ENCODE results near the gene ADGRD2. TPM values are rescaled to one million over a fixed set of nuclear protein-coding genes. Genes with fewer than 3 reads are reported as not detected.

ADGRD2 gene
- total RNA-seq, 4 donors from 2014 or later, result not detected

GRCh38 chr9:124439686-124440243 lies 10.5 kb upstream of the ADGRD2 start:
- intact Hi-C loops (cut with DNase I; ENCODE audit: low total_unique reads), result no loop called here
- no peak for DNase-seq
- TF ChIP-seq POLR2A (IDR thresholded peaks at IDR 0.05) (no peak), EP300 (IDR thresholded peaks at IDR 0.05; ENCODE audit: low read depth) (no peak), POLR2AphosphoS5 (IDR thresholded peaks at IDR 0.05) (no peak), CTCF (IDR thresholded peaks at IDR 0.05) (no peak)
- in situ Hi-C loops (cut with MboI; ENCODE audit: low pct_ligation_motif_present in 1 of 4, low pct_unique_long_range_greater_than_20kb in 1 of 4, low sequenced_read_pairs in 3 of 4), result no loop called here
- H3K4me1 ChIP-seq, result no peaks in the 10 kb centered on the region
- H3K4me3 ChIP-seq, result no peak overlapping the region
- 89 to 100% methylated on average over 1 to 6 of the region's 6 CpGs for WGBS, 2 donors (ENCODE audit: low coverage in 1 of 2)
- no peak overlapping the region for H3K27ac ChIP-seq
- peaks cover 13% of the 10 kb centered on the region for H3K27me3 ChIP-seq
- H3K36me3 ChIP-seq, result no peaks in the 10 kb centered on the region
- peaks cover 0 to 6% of the 10 kb centered on the region in 2 donors for H3K9me3 ChIP-seq

- TF ChIP-seq CTCF (IDR thresholded peaks at IDR 0.05) (no peak), POLR2AphosphoS5 (IDR thresholded peaks at IDR 0.05) (no peak), EP300 (IDR thresholded peaks at IDR 0.05; ENCODE audit: low read depth) (no peak), POLR2A (IDR thresholded peaks at IDR 0.05) (no peak)
- no peak for DNase-seq
- Histone ChIP-seq H3K36me3 (no peaks in the 10 kb centered on the region), H3K27me3 (peaks cover 13% of the 10 kb centered on the region), H3K4me3 (no peak overlapping the region), H3K4me1 (no peaks in the 10 kb centered on the region), H3K9me3 (peaks cover 0 to 6% of the 10 kb centered on the region in 2 donors), H3K27ac (no peak overlapping the region)
- 80 to 86% methylated on average over 7 to 10 of the region's 10 CpGs for WGBS, 2 donors (ENCODE audit: low coverage in 1 of 2)
- in situ Hi-C loops (cut with MboI; ENCODE audit: low pct_ligation_motif_present in 1 of 4, low pct_unique_long_range_greater_than_20kb in 1 of 4, low sequenced_read_pairs in 3 of 4) (no loop called here), intact Hi-C loops (cut with DNase I; ENCODE audit: low total_unique reads) (no loop called here)
Observed at GRCh38 chr9:124440786-124441185, 9.5 kb upstream of the ADGRD2 start.

GRCh38 chr9:124441291-124441690 lies 9.0 kb upstream of the ADGRD2 start:
- DNase-seq, result no peak

GRCh38 chr9:124442379-124442778 lies 7.9 kb upstream of the ADGRD2 start:
- in situ Hi-C loops (cut with MboI; ENCODE audit: low pct_ligation_motif_present in 1 of 4, low pct_unique_long_range_greater_than_20kb in 1 of 4, low sequenced_read_pairs in 3 of 4), result no loop called here
- TF ChIP-seq EP300 (IDR thresholded peaks at IDR 0.05; ENCODE audit: low read depth) (no peak), POLR2A (IDR thresholded peaks at IDR 0.05) (no peak), CTCF (IDR thresholded peaks at IDR 0.05) (no peak), POLR2AphosphoS5 (IDR thresholded peaks at IDR 0.05) (no peak)
- DNase-seq, result no peak
- intact Hi-C loops (cut with DNase I; ENCODE audit: low total_unique reads), result no loop called here
- Histone ChIP-seq H3K27ac (no peak overlapping the region), H3K27me3 (peaks cover 13% of the 10 kb centered on the region), H3K4me1 (no peaks in the 10 kb centered on the region), H3K4me3 (no peak overlapping the region), H3K9me3 (peaks cover 0 to 6% of the 10 kb centered on the region in 2 donors), H3K36me3 (no peaks in the 10 kb centered on the region)

More at GRCh38 chr9:124441291-124441690, 9.0 kb upstream of the ADGRD2 start:
- intact Hi-C loops (cut with DNase I; ENCODE audit: low total_unique reads) (no loop called here), in situ Hi-C loops (cut with MboI; ENCODE audit: low pct_ligation_motif_present in 1 of 4, low pct_unique_long_range_greater_than_20kb in 1 of 4, low sequenced_read_pairs in 3 of 4) (no loop called here)
- no peaks in the 10 kb centered on the region for H3K4me1 ChIP-seq
- H3K36me3 ChIP-seq, result no peaks in the 10 kb centered on the region
- H3K27ac ChIP-seq, result no peak overlapping the region
- H3K4me3 ChIP-seq, result no peak overlapping the region
- H3K27me3 ChIP-seq, result peaks cover 13% of the 10 kb centered on the region
- 80 to 100% methylated on average over 2 to 16 of the region's 16 CpGs for WGBS, 2 donors (ENCODE audit: low coverage in 1 of 2)
- TF ChIP-seq POLR2A (IDR thresholded peaks at IDR 0.05), result no peak
- no peak for TF ChIP-seq EP300 (IDR thresholded peaks at IDR 0.05; ENCODE audit: low read depth)
- no peak for TF ChIP-seq CTCF (IDR thresholded peaks at IDR 0.05)
- TF ChIP-seq POLR2AphosphoS5 (IDR thresholded peaks at IDR 0.05), result no peak
- peaks cover 0 to 6% of the 10 kb centered on the region in 2 donors for H3K9me3 ChIP-seq

Data from transverse colon (tissue), 4 donors.